HG03135 (cell line): ENCODE measurements around the gene TRIM9.
"Not testable (repeated sequence)": the region's sequence is repeated elsewhere in the genome, so short reads cannot be mapped to it uniquely, and the experiment has no call there.

Source experiments
- ATAC-seq: cut with Tn5 transposase; IDR thresholded peaks from one replicate; pipeline ENCODE4 v1.9.1; 2021; ENCODE audit warnings: mild to moderate bottlenecking, moderate library complexity; ENCODE audit not compliant: unreplicated experiment

The TRIM9 gene

GRCh38 chr14:51006324-51006723 lies 88.6 kb downstream of the TRIM9 start:
- no peak for ATAC-seq

- ATAC-seq = no peak
These were observed 89.9 kb downstream of the TRIM9 start for GRCh38 chr14:51004801-51005526.

GRCh38 chr14:51004352-51004800 lies 90.5 kb downstream of the TRIM9 start:
- ATAC-seq = no peak

GRCh38 chr14:51002406-51002999 lies 92.4 kb downstream of the TRIM9 start:
- ATAC-seq = no peak

- no peak for ATAC-seq
These were observed 94.3 kb downstream of the TRIM9 start for GRCh38 chr14:51000566-51000965.

- no peak for ATAC-seq
These were observed 95.2 kb downstream of the TRIM9 start for GRCh38 chr14:50999726-51000125.

DNA sequence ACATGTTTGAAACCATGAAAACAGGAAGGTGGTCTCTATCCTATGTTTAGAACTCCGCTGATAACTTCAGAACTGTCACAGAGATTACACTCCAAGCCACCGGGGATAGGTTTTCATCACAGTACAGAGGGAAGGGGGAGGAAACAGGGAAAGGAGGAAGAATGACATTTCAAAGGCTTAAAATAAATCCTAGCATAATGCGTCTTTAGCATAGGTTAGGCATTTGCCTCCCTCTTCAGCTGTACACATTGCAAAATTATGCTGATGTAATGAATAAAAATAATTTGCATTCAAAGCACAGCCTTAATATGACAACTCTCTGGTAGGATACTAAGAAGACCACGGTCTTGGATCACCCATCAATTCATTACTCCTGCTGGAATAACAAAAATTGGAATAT lies 96.3 kb downstream of the TRIM9 start:
- no peak for ATAC-seq

- no peak for ATAC-seq
These were observed 97.2 kb downstream of the TRIM9 start for GRCh38 chr14:50997712-50998111.

- ATAC-seq = not testable (repeated sequence)
These were observed 100.7 kb downstream of the TRIM9 start for GRCh38 chr14:50994158-50994557.

DNA sequence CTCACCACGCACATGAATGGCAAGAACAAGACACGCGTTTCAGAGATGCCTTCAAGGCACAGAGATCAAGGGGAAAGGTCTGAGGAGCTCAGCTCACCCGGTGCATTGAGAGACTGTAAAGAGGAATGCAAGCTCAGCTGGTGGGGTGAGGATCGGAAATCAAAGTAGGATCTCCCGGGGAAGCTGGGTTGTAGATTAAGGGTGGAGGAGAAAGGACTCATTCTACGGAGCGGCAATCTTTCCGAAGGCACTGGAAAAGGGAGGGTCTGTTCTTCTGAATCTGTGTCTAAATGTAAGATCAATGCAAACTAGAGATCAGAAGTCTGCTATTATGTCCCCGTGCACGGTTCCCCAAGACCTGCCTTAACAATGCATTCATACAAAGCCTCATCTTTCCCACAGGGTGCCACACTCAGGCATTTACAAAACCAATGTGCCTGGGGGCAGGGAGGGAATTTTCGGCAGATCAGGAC lies 109.0 kb downstream of the TRIM9 start:
- no peak for ATAC-seq

DNA sequence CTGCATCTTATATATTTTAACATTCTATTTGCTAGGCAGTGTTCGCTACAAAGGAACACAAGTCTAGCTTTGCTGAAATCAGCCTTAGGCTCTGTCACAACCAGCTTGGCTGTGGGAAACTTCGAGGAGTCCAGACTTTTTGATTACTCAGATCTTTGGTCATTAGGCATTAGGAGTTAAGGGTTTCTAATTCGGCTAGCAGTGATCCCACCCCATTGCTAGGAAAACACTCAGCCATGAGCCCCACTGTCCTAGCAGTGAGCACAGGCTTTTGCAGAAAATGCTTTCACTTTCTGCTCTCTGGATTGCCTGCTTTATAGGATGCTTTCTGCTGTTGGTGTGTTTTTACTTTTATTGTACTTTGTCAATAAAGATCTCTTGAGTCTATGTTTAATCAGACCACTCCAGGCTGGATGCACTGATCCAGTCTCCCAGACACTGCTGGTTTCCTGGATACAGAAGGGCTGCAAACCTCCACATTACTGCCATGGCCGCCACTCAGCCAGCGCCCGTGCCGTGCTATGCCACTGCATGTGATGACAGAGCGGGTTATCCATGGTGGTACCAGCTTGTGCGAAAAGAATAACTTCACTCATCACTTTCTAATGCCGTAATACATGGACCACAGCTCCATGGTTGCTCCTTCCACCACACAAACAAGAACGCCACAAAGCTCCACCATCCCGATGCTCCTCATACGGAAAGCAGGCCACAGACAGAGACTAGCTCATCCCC lies 109.6 kb downstream of the TRIM9 start:
- ATAC-seq = no peak

GRCh38 chr14:50984036-50984710 lies 110.7 kb downstream of the TRIM9 start:
- no peak for ATAC-seq

- no peak for ATAC-seq
These were observed 114.7 kb downstream of the TRIM9 start for GRCh38 chr14:50979941-50980850.

DNA sequence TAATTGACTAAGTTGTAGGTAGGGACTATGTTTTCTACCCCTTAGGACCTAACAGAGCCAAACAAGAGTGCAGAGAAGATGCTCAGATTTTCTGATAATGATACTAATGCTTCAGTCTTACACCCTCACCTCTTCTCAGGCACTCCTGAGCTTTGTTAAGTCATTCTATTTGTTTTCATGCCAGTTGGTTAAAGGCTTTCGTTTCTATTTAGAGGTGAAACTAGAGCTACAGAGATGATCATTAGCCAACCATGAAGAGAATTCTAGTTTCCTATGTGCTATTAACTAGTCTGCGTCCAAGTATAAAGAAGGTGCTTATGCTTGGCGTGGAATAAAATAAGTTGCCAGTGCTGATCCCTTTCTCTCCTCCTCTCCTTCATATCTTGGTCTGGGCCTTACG lies 116.0 kb downstream of the TRIM9 start:
- peak; percentile 90 for ATAC-seq

- ATAC-seq = no peak
These were observed 116.4 kb downstream of the TRIM9 start for GRCh38 chr14:50978529-50978871.

DNA sequence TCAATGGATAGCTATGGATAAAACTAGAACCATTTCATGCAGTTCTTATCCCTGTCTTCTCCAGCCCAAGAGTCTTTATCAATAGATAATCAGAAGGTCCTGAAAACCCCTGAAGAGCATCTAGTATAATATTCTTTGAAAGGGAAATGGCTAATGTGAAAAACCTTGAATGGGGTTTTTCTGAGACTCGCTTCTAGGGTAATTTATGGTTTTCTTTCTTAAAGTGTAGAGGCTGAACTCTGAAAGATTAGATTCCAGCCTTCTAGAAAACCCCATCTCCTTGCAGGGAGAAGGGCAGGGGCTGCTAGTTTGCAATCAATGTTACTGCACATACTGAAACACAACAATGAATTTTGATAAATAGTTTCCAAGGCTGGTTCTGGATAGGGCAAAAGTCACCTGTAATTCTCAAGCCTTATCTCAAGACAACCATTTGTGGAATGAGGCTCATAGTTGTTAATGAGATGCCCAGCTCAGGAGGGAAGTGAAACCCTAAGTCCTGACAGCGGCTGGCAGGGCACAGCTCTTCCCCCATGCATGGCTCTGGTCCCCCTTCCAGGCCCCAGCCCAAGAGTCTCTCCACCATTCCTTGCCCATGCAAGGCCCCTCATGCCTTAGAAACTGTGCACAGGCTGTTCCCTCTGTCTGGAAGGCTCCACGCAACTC lies 116.9 kb downstream of the TRIM9 start:
- ATAC-seq = no peak

DNA sequence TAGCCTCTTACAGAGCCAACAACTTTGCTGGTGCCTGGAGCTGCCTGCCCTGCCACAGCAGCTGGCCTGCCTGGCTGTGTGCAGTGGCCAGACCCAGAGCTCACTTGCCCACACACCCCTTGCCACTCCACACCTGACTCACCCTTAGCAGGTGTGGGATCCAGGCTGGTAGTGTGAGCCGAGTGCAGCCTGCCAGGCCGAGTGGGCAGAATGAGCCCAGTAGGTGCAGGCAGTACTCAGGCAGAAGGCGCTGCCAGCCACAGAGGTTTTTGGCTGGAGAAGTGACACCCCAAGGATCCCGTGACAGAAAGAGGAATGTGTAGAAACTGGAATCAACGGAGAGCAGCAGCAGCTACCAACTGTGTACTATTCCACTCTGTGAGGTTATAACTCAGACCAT lies 120.8 kb downstream of the TRIM9 start:
- no peak for ATAC-seq

- no peak for ATAC-seq
These were observed 122.2 kb downstream of the TRIM9 start for GRCh38 chr14:50972734-50973133.

- no peak for ATAC-seq
These were observed 123.8 kb downstream of the TRIM9 start for GRCh38 chr14:50970886-50971781.
